Memory B cell (primary cell): Measurements from ENCODE around the gene FBXO3.
A peak's percentile ranks its signal among the peaks of the same experiment; 100 is the strongest.
"Not testable (repeated sequence)": the region's sequence is repeated elsewhere in the genome, so short reads cannot be mapped to it uniquely, and the experiment has no call there.

ENCODE experiments used
- ATAC-seq: fragments of 150-1000 bp; cut with Tn5 transposase; 2 replicates; pipeline ENCODE4 v1.10.0; 2021; ENCODE audit warnings: low read depth, mild to moderate bottlenecking, moderate library complexity
- DNase-seq, 2 donors: peaks; one replicate each; pipeline ENCODE4 v3.0.0; 2022; ENCODE audit warnings: low spot score in 2 of 2
- H3K27ac Mint-ChIP-seq: one replicate; pipeline ENCODE4 v1.8.0; 2022; ENCODE audit warnings: mild to moderate bottlenecking, moderate library complexity, mixed read lengths
- H3K27me3 Mint-ChIP-seq: one replicate; pipeline ENCODE4 v1.8.0; 2022; ENCODE audit warnings: mixed read lengths
- H3K36me3 Mint-ChIP-seq: one replicate; pipeline ENCODE4 v1.8.0; 2022; ENCODE audit warnings: mild to moderate bottlenecking, mixed read lengths
- H3K4me1 Mint-ChIP-seq: one replicate; pipeline ENCODE4 v1.8.0; 2022; ENCODE audit warnings: mixed read lengths
- H3K4me3 Mint-ChIP-seq: one replicate; pipeline ENCODE4 v1.8.0; 2022; ENCODE audit warnings: mild to moderate bottlenecking, moderate library complexity, mixed read lengths
- H3K9me3 Mint-ChIP-seq: one replicate; pipeline ENCODE4 v1.8.0; 2022; ENCODE audit warnings: mixed read lengths

Gene FBXO3

DNA sequence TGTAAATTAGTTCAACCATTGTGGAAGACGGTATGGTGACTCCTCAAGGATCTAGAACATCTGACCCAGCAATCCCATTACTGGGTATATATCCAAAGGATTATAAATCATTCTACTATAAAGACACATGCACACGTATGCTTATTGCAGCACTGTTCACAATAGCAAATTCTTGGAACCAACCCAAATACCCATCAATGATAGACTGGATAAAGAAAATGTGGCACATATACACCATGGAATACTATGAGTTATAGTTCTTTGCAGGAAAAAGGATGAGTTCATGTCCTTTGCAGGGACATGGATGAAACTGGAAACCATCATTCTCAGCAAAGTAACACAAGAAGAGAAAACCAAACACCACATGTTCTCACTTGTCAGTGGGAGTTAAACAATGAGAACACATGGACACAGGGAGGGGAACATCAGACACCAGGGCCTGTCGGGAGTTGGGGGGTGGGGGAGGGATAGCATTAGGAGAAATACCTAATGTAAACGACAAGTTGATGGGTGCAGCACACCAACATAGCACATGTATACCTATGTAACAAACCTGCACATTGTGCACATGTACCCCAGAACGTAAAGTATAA, 45.2 kb downstream of the FBXO3 start:
- ATAC-seq, H3K27ac Mint-ChIP-seq, DNase-seq, H3K9me3 Mint-ChIP-seq, H3K4me3 Mint-ChIP-seq, H3K36me3 Mint-ChIP-seq, H3K27me3 Mint-ChIP-seq: not testable (repeated sequence)
- peaks cover 28% of the 10 kb centered on the region for H3K4me1 Mint-ChIP-seq

DNA sequence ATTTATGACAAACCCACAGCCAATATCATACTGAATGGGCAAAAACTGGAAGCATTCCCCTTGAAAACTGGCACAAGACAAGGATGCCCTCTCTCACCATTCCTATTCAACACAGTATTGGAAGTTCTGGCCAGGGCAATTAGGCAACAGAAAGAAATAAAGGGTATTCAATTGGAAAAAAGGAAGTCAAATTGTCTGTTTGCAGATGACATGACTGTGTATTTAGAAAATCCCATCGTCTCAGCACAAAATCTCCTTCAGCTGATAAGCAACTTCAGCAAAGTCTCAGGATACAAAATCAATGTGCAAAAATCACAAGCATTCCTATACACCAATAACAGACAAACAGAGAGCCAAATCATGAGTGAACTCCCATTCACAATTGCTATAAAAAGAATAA, 46.8 kb downstream of the FBXO3 start:
- peaks cover 22% of the 10 kb centered on the region for H3K4me1 Mint-ChIP-seq
- not testable (repeated sequence) for DNase-seq, H3K27me3 Mint-ChIP-seq, H3K27ac Mint-ChIP-seq, H3K36me3 Mint-ChIP-seq, H3K9me3 Mint-ChIP-seq, H3K4me3 Mint-ChIP-seq, ATAC-seq

DNA sequence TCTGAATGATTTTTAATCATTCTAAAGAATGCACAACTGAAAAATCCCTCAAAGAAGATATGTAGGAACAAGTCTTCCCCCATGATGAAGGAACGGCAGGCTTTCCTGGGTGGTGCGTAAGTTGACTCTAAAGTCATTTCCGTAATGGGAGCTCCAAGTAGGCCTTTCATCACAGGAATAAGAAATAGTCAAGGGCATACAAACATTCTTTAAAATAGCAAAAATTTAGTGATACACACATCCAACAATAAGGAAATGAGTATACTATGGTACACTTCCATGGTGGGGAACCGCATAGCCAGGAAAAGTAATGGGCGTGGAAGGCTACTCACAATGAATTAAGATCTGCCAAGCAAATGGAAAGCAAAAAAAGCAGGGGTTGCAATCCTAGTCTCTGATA, 48.8 kb downstream of the FBXO3 start:
- Mint-ChIP-seq H3K4me1 (peaks cover 15% of the 10 kb centered on the region), H3K27ac (no peak overlapping the region), H3K4me3 (no peak overlapping the region), H3K9me3 (peaks cover 2% of the 10 kb centered on the region), H3K27me3 (no peaks in the 10 kb centered on the region), H3K36me3 (peaks cover 7% of the 10 kb centered on the region)
- no peak for DNase-seq
- no peak for ATAC-seq

DNA sequence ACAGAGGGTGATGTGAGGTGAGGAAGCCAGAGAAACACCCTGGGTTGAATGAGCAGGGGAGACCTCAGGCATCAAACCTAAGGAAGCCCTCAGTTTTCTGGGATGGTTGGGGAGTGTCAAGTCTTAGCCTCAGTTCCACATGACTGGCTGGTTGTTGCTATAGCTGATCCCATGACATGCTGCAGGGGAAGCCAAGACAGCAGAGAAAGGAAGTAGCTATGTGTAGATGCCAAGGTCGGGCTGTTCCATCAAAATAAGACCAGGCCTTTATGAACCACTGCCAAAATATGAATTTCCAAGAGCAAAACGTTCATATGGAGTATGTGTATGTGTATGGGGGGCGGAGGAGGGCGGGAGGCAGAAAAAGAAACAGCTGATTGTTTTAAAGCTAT, 49.7 kb downstream of the FBXO3 start:
- Mint-ChIP-seq H3K27ac (no peak overlapping the region), H3K4me3 (no peak overlapping the region), H3K36me3 (peaks cover 13% of the 10 kb centered on the region), H3K27me3 (no peaks in the 10 kb centered on the region), H3K9me3 (peaks cover 2% of the 10 kb centered on the region), H3K4me1 (peaks cover 15% of the 10 kb centered on the region)
- ATAC-seq (peak; percentile 59), DNase-seq (no peak)

GRCh38 chr11:33723238-33723881, 51.0 kb downstream of the FBXO3 start:
- H3K4me1 Mint-ChIP-seq, result peaks cover 12% of the 10 kb centered on the region
- H3K27me3 Mint-ChIP-seq, result no peaks in the 10 kb centered on the region
- ATAC-seq, result no peak
- peaks cover 14% of the 10 kb centered on the region for H3K36me3 Mint-ChIP-seq
- H3K4me3 Mint-ChIP-seq, result no peak overlapping the region
- no peak for DNase-seq
- peaks cover 2% of the 10 kb centered on the region for H3K9me3 Mint-ChIP-seq
- no peak overlapping the region for H3K27ac Mint-ChIP-seq

- ATAC-seq (no peak), DNase-seq (no peak)
- no peaks in the 10 kb centered on the region for H3K27me3 Mint-ChIP-seq
- H3K9me3 Mint-ChIP-seq, result peaks cover 1% of the 10 kb centered on the region
- no peak overlapping the region for H3K4me3 Mint-ChIP-seq
- no peak overlapping the region for H3K27ac Mint-ChIP-seq
- peaks cover 13% of the 10 kb centered on the region for H3K36me3 Mint-ChIP-seq
- peaks cover 12% of the 10 kb centered on the region for H3K4me1 Mint-ChIP-seq
Observed at GRCh38 chr11:33722590-33723234, 51.6 kb downstream of the FBXO3 start.

- ATAC-seq (no peak), DNase-seq (no peak)
- Mint-ChIP-seq H3K9me3 (no peaks in the 10 kb centered on the region), H3K27ac (no peak overlapping the region), H3K36me3 (peaks cover 13% of the 10 kb centered on the region), H3K4me1 (peaks cover 10% of the 10 kb centered on the region), H3K27me3 (no peaks in the 10 kb centered on the region), H3K4me3 (no peak overlapping the region)
Observed at GRCh38 chr11:33721984-33722383, 52.3 kb downstream of the FBXO3 start.

GRCh38 chr11:33721426-33721825, 52.9 kb downstream of the FBXO3 start:
- ATAC-seq, result no peak
- Mint-ChIP-seq H3K27me3 (no peaks in the 10 kb centered on the region), H3K27ac (no peak overlapping the region), H3K9me3 (no peaks in the 10 kb centered on the region), H3K36me3 (peaks cover 16% of the 10 kb centered on the region), H3K4me3 (no peak overlapping the region), H3K4me1 (peaks cover 10% of the 10 kb centered on the region)
- DNase-seq, result no peak

DNA sequence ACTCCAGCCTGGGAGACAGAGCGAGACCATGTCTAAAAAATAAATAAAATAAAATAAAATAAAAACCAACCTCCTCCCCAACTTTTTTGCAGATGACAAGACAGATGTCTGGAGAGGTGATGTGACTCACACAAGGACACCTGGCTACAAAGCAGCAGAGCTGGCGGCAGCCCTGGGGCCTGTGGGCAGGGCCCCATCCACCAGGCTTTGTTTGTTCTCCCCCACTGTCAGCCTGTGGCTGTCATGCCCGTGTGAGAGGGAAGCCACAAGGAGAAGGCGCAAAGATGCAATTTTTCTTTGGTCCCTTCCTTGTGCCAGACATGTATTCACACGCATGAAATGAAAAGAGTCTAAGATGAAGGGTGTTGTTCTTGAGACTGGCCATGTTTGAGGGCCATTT, 54.7 kb downstream of the FBXO3 start:
- ATAC-seq (no peak), DNase-seq (no peak)
- Mint-ChIP-seq H3K27ac (no peak overlapping the region), H3K36me3 (peaks cover 16% of the 10 kb centered on the region), H3K9me3 (no peaks in the 10 kb centered on the region), H3K4me1 (peaks cover 7% of the 10 kb centered on the region), H3K4me3 (no peak overlapping the region), H3K27me3 (no peaks in the 10 kb centered on the region)

DNA sequence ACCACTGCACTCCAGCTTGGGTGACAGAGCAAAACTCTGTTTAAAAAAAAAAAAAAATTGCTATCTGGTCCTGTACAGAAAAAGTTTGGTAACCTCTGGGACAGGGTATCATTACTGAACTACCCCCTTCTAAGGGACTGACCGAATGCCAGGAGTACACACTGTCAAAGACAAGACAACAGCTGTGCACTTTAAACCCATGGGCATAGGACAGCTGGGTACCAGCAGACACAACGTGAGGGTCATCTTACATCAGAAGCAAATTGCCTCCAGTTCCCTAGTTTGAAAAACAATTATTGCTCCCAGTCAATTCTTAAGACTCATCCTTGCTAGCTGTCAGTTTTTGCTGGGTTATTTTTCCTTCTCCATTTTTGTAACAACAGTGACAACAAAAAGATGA, 55.9 kb downstream of the FBXO3 start:
- Mint-ChIP-seq H3K27ac (no peak overlapping the region), H3K36me3 (peaks cover 19% of the 10 kb centered on the region), H3K27me3 (no peaks in the 10 kb centered on the region), H3K9me3 (no peaks in the 10 kb centered on the region), H3K4me3 (no peak overlapping the region), H3K4me1 (no peaks in the 10 kb centered on the region)
- DNase-seq (no peak), ATAC-seq (no peak)

- ATAC-seq, result no peak
- no peaks in the 10 kb centered on the region for H3K9me3 Mint-ChIP-seq
- no peak overlapping the region for H3K27ac Mint-ChIP-seq
- H3K36me3 Mint-ChIP-seq, result peaks cover 18% of the 10 kb centered on the region
- H3K27me3 Mint-ChIP-seq, result no peaks in the 10 kb centered on the region
- DNase-seq, result no peak
- H3K4me3 Mint-ChIP-seq, result no peak overlapping the region
- H3K4me1 Mint-ChIP-seq, result no peaks in the 10 kb centered on the region
Observed at GRCh38 chr11:33716243-33716642, 58.1 kb downstream of the FBXO3 start.

DNA sequence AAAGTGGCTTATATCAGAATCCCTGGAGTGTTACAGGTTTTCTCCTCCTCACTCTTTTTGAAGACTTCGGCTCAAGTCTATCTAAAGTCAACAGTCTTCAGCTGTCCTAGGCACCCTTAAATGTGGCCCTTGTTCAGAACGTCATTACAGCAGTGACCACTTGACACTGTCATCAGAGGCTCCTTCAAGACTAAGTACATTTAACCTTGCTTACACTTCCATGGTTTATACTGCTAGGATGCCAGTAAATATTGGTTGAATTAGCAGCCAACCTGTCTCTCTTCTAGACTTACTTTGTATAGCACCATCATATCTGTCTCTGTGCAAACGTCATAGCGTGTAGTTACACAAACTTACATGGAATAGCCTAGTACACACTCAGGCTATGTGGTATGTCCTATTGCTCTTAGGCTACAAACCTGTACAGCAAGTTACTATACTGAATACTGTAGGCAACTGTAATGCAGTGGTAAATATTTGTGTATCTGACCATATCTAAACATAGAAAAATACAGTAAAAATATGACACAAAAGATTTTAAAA, 60.4 kb downstream of the FBXO3 start:
- Mint-ChIP-seq H3K27ac (no peak overlapping the region), H3K27me3 (no peaks in the 10 kb centered on the region), H3K9me3 (no peaks in the 10 kb centered on the region), H3K4me3 (no peak overlapping the region), H3K36me3 (peaks cover 20% of the 10 kb centered on the region), H3K4me1 (no peaks in the 10 kb centered on the region)
- DNase-seq, result no peak
- ATAC-seq, result no peak

- no peak for DNase-seq
- Mint-ChIP-seq H3K4me3 (no peak overlapping the region), H3K4me1 (no peaks in the 10 kb centered on the region), H3K36me3 (peaks cover 24% of the 10 kb centered on the region), H3K27ac (no peak overlapping the region), H3K9me3 (no peaks in the 10 kb centered on the region), H3K27me3 (no peaks in the 10 kb centered on the region)
- no peak for ATAC-seq
Observed at GRCh38 chr11:33713151-33713855, 61.0 kb downstream of the FBXO3 start.

DNA sequence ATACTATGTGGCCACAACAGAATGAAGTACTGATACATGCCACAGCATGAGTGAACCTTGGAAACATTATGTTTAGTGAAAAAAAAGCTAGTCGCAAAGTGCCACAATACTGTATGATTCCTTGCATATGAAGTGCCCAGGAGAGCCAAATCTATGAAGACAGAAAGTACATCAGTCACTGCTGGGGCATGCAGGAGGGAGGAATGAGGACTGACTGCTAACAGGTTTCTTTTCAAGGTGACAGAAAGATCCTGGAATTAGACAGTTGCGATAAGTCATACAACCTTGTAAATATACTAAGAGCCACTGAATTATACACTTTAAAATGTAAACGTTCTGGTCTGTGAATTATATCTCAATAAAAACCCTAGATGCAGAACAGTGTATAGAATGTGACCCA, 61.9 kb downstream of the FBXO3 start:
- Mint-ChIP-seq H3K36me3 (peaks cover 23% of the 10 kb centered on the region), H3K4me1 (no peaks in the 10 kb centered on the region), H3K27ac (no peak overlapping the region), H3K27me3 (no peaks in the 10 kb centered on the region), H3K4me3 (no peak overlapping the region), H3K9me3 (no peaks in the 10 kb centered on the region)
- DNase-seq, result no peak
- no peak for ATAC-seq
